HG03378 (cell line): ENCODE measurements around the gene VSNL1.

Experiments used
- ATAC-seq: cut with Tn5 transposase; IDR thresholded peaks from one replicate; pipeline ENCODE4 v1.9.1; 2021; ENCODE audit warnings: mild to moderate bottlenecking, moderate library complexity; ENCODE audit not compliant: unreplicated experiment

The VSNL1 gene

DNA sequence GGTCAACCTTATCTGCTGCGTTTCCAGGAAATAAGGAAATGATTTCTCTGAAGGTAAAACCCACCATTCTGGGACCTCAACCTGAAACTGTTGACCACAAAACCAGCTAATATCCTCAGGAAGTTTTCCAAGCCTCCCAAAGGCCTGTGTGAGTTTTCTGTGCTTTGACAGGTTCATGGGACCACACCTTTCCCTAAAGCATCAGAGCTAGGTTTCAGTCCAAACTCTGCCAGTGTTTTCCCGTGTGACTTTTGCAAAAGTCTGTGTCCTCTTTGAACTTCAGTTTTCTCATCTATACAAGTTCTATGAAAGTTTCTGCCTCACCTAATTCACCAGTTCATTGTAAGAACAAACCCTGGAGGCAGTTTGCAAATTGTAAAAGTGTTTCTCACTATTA, 39.8 kb downstream of the VSNL1 start:
- no peak for ATAC-seq

- no peak for ATAC-seq
Observed at GRCh38 chr2:17581831-17582230, 41.3 kb downstream of the VSNL1 start.

- no peak for ATAC-seq
Observed at GRCh38 chr2:17583166-17583565, 42.7 kb downstream of the VSNL1 start.

- no peak for ATAC-seq
Observed at GRCh38 chr2:17583646-17584045, 43.1 kb downstream of the VSNL1 start.

GRCh38 chr2:17584689-17585088, 44.2 kb downstream of the VSNL1 start:
- no peak for ATAC-seq

GRCh38 chr2:17587469-17587868, 47.0 kb downstream of the VSNL1 start:
- ATAC-seq = no peak

DNA sequence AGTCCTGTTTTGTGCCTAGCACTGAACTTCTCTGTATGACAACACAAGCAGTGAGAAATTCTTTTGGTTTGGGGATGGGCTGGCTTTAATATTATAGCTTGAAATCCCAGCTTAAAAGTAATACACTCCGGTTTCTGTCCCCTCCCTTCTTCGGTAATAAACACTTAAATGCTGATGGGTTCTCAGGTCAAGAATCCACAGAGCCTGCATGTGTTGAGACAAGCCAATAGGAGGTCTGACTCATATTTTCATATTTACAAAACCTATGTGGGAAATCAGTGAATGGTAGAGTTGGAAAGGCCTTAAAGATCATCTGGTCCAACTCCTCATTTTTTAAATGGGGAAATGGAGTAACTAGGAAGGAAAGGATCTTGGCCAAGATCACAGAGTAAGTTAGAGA, 47.5 kb downstream of the VSNL1 start:
- no peak for ATAC-seq

GRCh38 chr2:17589406-17590035, 49.0 kb downstream of the VSNL1 start:
- no peak for ATAC-seq

- no peak for ATAC-seq
Observed at GRCh38 chr2:17590342-17590911, 49.9 kb downstream of the VSNL1 start.

DNA sequence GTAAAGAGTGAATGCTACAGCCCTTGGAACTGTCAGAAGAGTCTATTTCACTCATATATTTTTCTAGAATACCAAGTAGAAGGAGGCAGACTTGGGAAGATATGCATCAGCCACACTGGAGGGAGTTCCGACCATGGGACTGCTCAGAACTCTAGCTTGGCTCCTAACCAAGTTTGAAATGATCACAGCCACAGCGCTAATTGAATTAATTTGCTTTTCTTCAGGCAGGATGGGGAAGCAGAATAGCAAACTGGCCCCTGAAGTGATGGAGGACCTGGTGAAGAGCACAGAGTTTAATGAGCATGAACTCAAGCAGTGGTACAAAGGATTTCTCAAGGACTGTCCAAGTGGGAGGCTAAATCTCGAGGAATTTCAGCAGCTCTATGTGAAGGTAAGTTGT, 51.4 kb downstream of the VSNL1 start:
- ATAC-seq = no peak

GRCh38 chr2:17592731-17593409, 52.4 kb downstream of the VSNL1 start:
- no peak for ATAC-seq

- no peak for ATAC-seq
Observed at GRCh38 chr2:17593445-17593840, 52.9 kb downstream of the VSNL1 start.

DNA sequence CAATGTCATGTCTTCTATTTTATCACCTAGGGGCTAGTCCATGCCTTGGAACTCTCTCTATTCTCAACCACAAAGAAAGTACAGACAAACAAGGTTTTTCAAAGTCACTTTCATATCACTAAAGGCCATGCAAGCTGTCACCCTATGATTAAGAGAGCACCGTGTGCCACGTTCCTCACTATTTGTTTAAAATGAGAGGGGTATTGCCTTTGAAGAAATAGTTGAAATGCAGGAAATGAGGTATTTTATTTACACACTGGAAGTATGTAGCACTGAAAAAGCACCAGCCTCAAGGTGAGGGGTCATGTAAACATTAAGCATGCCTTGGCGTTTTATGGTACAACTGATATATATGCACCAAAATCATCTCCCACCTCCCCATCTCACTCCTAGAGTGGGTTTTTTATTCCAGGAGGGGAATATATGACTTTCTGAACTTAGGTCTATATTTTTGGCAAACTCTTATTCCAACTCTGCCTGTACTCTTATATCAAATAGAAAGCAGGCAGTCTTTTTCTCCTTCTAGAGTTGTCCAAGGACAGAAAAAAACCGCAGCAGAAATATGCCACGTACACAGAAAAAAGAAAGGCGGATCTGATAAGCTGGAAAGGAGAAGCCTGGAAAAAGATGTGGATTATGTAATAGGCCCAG, 53.5 kb downstream of the VSNL1 start:
- ATAC-seq = no peak

- no peak for ATAC-seq
Observed at GRCh38 chr2:17594533-17595401, 54.3 kb downstream of the VSNL1 start.

DNA sequence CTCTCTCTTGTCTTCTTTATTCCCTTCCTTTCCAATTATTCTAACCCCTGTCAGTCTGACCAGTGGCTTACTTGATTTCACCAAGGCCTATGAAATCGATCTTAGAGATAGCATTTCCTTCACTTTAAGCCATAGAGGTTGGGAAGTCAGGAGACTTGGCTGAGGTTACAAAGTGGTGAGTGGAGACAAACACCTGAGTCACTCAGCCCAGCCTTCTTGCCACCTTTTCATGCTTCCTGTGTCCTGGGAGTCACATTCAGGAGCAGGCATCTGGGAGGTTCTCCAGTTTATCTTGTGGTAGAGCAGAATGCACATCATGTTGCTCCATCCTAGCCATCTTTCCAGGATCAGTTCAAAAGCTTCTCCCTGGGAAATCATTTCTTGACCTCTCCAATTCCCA, 59.1 kb downstream of the VSNL1 start:
- ATAC-seq = no peak

DNA sequence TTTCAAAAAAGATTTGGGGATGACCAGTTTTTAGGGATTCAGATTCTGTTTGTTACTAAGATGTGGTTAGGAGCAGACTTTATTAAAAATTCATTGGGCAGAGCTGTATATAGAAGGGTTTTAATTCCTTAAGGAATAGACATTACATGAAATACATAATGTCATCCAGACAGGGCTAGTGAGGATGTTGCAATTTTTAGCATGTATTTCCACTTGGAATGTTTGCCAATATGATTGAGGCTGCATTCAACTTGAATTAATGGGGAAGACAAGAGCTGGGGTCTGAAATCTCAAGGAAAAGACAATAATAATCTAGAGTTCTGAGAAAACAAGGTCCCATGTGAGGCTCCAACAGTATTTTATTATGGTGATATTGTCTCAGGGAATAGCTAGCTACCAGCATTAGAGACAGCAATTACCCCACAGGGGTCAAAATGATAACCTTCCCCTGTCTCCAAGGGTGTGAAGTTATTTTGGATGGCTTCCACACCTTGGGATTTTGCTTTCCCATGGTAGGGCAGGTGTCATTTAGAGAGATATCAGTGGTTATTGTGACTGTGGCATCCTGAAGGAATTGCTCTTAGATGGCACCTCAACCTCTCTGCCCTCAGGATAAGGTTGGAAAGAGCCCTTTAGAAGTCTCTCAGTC, 60.2 kb downstream of the VSNL1 start:
- no peak for ATAC-seq

GRCh38 chr2:17604050-17604449, 63.6 kb downstream of the VSNL1 start:
- no peak for ATAC-seq

DNA sequence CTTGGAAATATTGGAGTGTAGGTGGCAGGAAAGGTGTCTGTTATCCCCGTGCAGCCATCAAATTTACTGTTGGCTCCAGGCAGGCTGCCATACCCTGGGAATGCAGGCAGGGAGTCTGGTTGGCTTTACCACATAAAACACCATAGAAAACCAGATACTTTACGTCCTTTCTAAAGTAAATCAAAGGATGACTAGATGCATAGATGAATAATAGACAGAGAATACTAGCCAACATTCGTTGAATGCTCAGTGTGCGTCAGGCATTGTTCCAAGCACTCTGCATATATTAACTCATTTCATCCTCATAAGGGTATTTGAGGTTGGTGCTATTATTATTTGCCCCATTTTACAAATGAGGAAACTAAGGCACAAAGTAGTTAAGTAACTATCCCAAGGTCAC, 65.2 kb downstream of the VSNL1 start:
- ATAC-seq = no peak

- ATAC-seq = no peak
Observed at GRCh38 chr2:17606851-17607250, 66.4 kb downstream of the VSNL1 start.

- ATAC-seq = no peak
Observed at GRCh38 chr2:17607379-17607778, 66.9 kb downstream of the VSNL1 start.

DNA sequence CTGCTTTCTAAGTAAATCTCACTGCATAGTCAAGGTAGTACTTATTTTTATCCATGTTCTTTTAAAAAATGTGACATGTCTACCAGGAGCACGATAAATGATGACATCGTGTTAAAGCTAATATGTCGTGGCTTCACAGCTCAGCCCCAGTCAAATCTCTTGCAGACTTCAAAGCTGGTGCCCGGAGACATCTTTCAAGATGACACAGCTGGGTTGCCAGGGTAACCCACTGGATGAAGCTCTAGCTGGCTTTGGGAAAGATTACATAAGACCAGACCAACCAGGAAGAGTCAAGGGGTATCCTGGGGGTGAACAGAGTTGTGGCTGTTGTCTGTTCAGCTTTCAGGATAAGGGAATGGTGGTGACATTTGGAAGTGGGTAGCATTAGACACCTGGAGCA, 67.8 kb downstream of the VSNL1 start:
- no peak for ATAC-seq
